CD8-positive, alpha-beta memory T cell (primary cell): ENCODE data around the gene FUT6. TPM values are rescaled to one million over a fixed set of nuclear protein-coding genes. Genes with fewer than 3 reads are reported as not detected.
"Not testable (repeated sequence)": the region's sequence is repeated elsewhere in the genome, so short reads cannot be mapped to it uniquely, and the experiment has no call there.

ENCODE experiments used
- CTCF ChIA-PET: fragments of 350-600 bp; sonication (Branson Sonifier 250); formaldehyde crosslinking; loops from one replicate; lab custom pipeline; 2021; ENCODE audit warnings: antibody characterized with exemption; lab: Charles Lee
- POLR2A ChIA-PET: fragments of 350-600 bp; sonication (Branson Sonifier 250); formaldehyde crosslinking; loops from one replicate; lab custom pipeline; 2021; ENCODE audit warnings: antibody characterized with exemption; lab: Charles Lee
- DNase-seq, 5 donors: peaks; one replicate each; pipeline versions ENCODE4 v3.0.0 to v3.0.0-alpha.2; 2020 to 2022; ENCODE audit warnings: mixed read lengths in 1 of 5
- H3K27ac ChIP-seq: one replicate; pipeline ENCODE4 v1.7.0; 2013; ENCODE audit warnings: low read depth, mild to moderate bottlenecking, low read length, moderate library complexity
- H3K27me3 ChIP-seq: 2 replicates; pipeline ENCODE4 v1.7.0; 2013; ENCODE audit warnings: low read length, mild to moderate bottlenecking; ENCODE audit not compliant: insufficient read depth, poor library complexity, severe bottlenecking
- H3K36me3 ChIP-seq: 2 replicates; pipeline ENCODE4 v1.7.0; 2013; ENCODE audit warnings: mild to moderate bottlenecking, low read length, moderate library complexity; ENCODE audit not compliant: insufficient read depth
- H3K4me1 ChIP-seq: 2 replicates; pipeline ENCODE4 v1.7.0; 2013; ENCODE audit warnings: mild to moderate bottlenecking, low read length, moderate library complexity; ENCODE audit not compliant: insufficient read depth
- H3K4me3 ChIP-seq: 2 replicates; pipeline ENCODE4 v1.7.0; 2013; ENCODE audit warnings: mild to moderate bottlenecking, low read length
- H3K9me3 ChIP-seq: 2 replicates; pipeline ENCODE4 v1.7.0; 2013; ENCODE audit warnings: mild to moderate bottlenecking, low read length
- H3K27ac Mint-ChIP-seq, 8 donors: one replicate each; pipeline ENCODE4 v1.8.0; 2020 to 2021; ENCODE audit warnings: mixed read lengths in 8 of 8, mild to moderate bottlenecking in 6 of 8, inconsistent platforms in 3 of 8, moderate library complexity in 3 of 8
- H3K27me3 Mint-ChIP-seq, 2 donors: one replicate each; pipeline ENCODE4 v1.8.0; 2020 to 2021; ENCODE audit warnings: mixed read lengths in 2 of 2, mild to moderate bottlenecking in 1 of 2, moderate library complexity in 1 of 2
- H3K36me3 Mint-ChIP-seq, 3 donors: one replicate each; pipeline ENCODE4 v1.8.0; 2020 to 2021; ENCODE audit warnings: mixed read lengths in 3 of 3, inconsistent platforms in 1 of 3, mild to moderate bottlenecking in 1 of 3
- H3K4me1 Mint-ChIP-seq, 3 donors: one replicate each; pipeline ENCODE4 v1.8.0; 2020 to 2021; ENCODE audit warnings: mixed read lengths in 3 of 3, inconsistent platforms in 1 of 3, mild to moderate bottlenecking in 1 of 3
- H3K4me3 Mint-ChIP-seq, 7 donors: one replicate each; pipeline ENCODE4 v1.8.0; 2020 to 2021; ENCODE audit warnings: mixed read lengths in 7 of 7, mild to moderate bottlenecking in 6 of 7, moderate library complexity in 4 of 7, inconsistent platforms in 2 of 7
- H3K9me3 Mint-ChIP-seq, 5 donors: one replicate each; pipeline ENCODE4 v1.8.0; 2020 to 2022; ENCODE audit warnings: mixed read lengths in 5 of 5, mild to moderate bottlenecking in 3 of 5, moderate library complexity in 2 of 5, inconsistent platforms in 1 of 5
- polyA plus RNA-seq: library from polyadenylated mRNA; unstranded; fragments of 300-500 nt; fragmentation: Illumina TruSeq; gene quantifications from one replicate; pipeline ENCODE4 v1.2.3, GENCODE V29; 2021
- total RNA-seq, 2 experiments: library from RNA; stranded (reverse); gene quantifications; one replicate each; pipeline ENCODE4 v1.2.3, GENCODE V29; 2021

FUT6 gene
- total and polyA plus RNA-seq, 3 experiments from 2014 or later: not detected

DNA sequence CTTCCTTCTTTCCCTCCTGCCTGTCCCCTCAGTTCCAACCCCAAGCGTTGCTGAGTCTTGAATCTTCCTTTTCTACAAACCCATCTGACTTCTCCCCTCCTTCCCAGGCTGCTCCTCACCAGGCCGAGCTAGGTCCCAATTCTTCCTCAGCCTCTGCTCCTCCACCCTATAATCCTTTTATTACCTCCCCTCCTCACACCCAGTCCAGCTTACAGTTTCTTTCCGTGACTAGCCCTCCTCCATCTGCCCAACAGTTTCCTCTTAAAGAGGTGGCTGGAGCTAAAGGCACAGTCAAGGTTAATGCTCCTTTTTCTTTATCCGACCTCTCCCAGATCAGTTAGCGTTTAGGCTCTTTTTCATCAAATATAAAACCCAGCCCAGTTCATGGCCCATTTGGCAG is 9.1 kb upstream of the FUT6 start:
- H3K27me3 Mint-ChIP-seq, H3K36me3 Mint-ChIP-seq, H3K9me3 Mint-ChIP-seq, POLR2A ChIA-PET, H3K9me3 ChIP-seq, H3K4me3 ChIP-seq, H3K27me3 ChIP-seq, H3K4me1 ChIP-seq, H3K4me1 Mint-ChIP-seq, H3K27ac Mint-ChIP-seq, DNase-seq, H3K27ac ChIP-seq, H3K36me3 ChIP-seq, H3K4me3 Mint-ChIP-seq, CTCF ChIA-PET: not testable (repeated sequence)

DNA sequence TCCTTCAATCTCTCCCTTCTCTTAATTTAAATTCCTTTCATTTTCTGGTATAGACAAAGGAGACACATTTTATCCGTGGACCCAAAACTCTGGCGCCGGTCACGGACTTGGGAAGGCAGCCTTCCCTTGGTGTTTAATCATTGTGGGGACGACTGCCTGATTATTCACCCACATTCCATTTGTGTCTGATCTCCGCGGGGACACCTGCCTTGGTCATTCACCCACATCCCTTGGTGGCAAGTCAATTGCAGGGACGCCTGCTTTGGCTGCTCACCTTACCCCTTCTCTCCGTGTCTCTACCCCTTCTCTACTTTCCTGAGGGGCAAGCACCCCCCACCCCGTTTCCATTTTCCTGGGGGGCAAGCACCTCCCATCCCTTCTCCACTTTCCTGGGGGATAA is 8.3 kb upstream of the FUT6 start:
- H3K27me3 ChIP-seq, H3K27me3 Mint-ChIP-seq, H3K27ac ChIP-seq, DNase-seq, H3K27ac Mint-ChIP-seq, H3K36me3 Mint-ChIP-seq, H3K4me1 ChIP-seq, CTCF ChIA-PET, H3K4me3 ChIP-seq, H3K4me1 Mint-ChIP-seq, H3K36me3 ChIP-seq, H3K9me3 Mint-ChIP-seq, H3K4me3 Mint-ChIP-seq, POLR2A ChIA-PET, H3K9me3 ChIP-seq: not testable (repeated sequence)

DNA sequence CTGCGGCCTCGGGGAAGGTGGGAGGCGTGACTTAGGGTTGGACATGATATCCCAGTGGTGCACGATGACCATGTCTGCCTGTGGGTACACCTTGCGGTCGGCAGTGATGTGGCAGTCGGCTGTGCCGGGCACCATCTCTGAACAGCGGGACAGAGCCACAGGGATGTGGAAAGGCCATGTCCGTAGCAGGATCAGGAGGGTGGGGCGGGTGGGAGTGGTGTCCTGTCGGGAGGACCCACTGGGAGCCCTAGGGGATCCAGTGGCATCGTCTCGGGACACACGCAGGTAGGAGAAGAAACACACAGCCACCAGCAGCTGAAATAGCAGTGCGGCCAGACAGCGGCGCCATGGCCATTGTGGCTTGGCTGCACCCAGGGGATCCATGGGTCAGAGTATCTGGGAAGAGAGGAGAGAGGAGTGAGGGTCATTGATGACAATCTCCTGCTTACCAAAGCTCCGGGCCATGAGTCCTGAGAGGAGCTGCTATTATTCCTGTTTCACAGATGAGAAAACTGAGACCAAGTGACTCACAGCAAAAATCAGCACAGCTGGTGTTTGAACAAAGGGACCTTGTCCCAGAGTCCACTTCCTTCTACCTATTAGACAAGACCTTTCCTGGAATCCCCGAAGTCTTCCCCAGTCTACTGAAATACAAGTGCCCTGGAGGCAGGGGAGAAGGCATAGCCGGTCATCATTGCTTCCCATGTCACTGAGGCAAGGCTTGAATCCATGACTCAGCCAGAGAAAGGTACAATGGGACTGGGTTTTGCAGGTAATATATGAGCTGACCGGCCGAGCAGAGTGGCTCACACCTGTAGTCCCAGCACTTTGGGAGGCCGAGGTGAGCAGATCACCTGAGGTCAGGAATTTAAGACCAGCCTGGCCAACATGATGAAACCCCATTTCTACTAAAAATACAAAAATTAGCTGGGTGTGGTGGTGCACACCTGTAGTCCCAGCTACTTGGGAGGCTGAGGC is 5.2 kb upstream of the FUT6 start:
- Histone ChIP-seq H3K27ac (no peak overlapping the region), H3K4me1 (no peaks in the 10 kb centered on the region), H3K9me3 (no peaks in the 10 kb centered on the region), H3K4me3 (no peak overlapping the region), H3K27me3 (no peaks in the 10 kb centered on the region), H3K36me3 (no peaks in the 10 kb centered on the region)
- Mint-ChIP-seq H3K27ac (no peak overlapping the region), H3K9me3 (no peaks in the 10 kb centered on the region), H3K4me1 (no peaks in the 10 kb centered on the region), H3K27me3 (peaks cover 3 to 6% of the 10 kb centered on the region in 2 donors), H3K36me3 (no peaks in the 10 kb centered on the region), H3K4me3 (no peak overlapping the region)
- ChIA-PET POLR2A (no interaction called here), CTCF (no interaction called here)
- DNase-seq: no peak

DNA sequence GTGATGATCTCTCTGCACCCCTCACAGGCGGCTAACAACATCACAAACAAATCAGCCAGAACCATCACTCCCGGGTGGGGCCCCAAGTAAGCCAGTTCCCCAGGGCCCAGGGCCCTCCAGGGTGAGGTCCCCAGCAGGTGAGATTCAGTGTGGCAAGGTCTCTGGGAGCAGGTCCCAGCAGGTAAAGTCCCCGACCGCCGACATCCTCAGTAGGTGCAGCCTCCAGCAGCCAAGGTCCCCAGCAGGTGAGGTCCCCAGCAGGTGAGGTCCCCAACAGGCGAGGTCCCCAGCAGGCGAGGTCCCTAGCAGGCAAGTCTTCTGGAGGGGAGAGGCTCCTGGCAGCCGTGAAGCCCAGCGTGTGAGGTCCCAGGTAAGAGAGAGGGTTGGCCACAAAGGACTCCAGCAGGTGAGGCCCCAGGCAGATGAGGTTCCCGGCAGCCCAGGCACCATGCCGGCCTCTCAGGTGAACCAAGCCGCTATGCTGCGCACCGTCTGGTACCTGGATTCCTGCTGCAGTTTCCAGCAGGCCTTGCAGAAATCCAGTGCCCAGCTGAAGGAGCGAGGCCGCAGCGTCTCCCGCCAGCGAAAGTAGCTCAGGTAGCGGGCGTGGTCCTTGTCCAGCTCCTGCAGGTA is 3.9 kb upstream of the FUT6 start:
- Mint-ChIP-seq H3K4me3 (no peak overlapping the region), H3K27me3 (peaks cover 3 to 6% of the 10 kb centered on the region in 2 donors), H3K4me1 (peaks cover 0 to 3% (median 0%) of the 10 kb centered on the region in 3 donors), H3K9me3 (no peaks in the 10 kb centered on the region), H3K36me3 (no peaks in the 10 kb centered on the region), H3K27ac (no peak overlapping the region)
- Histone ChIP-seq H3K4me1 (no peaks in the 10 kb centered on the region), H3K4me3 (no peak overlapping the region), H3K27me3 (no peaks in the 10 kb centered on the region), H3K9me3 (no peaks in the 10 kb centered on the region), H3K36me3 (no peaks in the 10 kb centered on the region), H3K27ac (no peak overlapping the region)
- no peak for DNase-seq
- ChIA-PET POLR2A (no interaction called here), CTCF (no interaction called here)

DNA sequence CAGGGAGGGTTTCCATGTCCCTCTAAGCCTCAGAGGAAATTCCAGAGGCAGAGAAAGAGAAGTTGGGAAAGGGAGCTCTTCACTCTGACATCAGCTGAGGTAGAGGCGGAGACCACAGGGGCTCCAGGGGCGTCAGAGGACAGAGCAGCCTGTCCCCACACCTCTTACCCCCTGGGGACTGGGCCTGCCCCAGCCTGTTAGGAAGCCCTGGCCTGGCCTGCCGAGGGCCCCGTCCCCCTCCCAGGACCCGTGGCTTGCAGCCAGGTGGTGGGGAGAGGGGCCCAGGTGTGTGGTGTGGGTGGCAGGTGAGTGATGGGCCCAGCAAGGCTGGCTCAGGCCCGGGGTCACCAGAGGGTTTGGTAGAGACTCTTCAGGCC is 2.2 kb upstream of the FUT6 start:
- H3K36me3 Mint-ChIP-seq, H3K9me3 Mint-ChIP-seq, CTCF ChIA-PET, H3K27ac ChIP-seq, H3K4me3 ChIP-seq, DNase-seq, H3K4me1 ChIP-seq, H3K9me3 ChIP-seq, H3K36me3 ChIP-seq, H3K27ac Mint-ChIP-seq, H3K4me1 Mint-ChIP-seq, H3K27me3 ChIP-seq, H3K4me3 Mint-ChIP-seq, POLR2A ChIA-PET: not testable (repeated sequence)
- H3K27me3 Mint-ChIP-seq: peaks cover 6 to 15% of the 10 kb centered on the region in 2 donors

DNA sequence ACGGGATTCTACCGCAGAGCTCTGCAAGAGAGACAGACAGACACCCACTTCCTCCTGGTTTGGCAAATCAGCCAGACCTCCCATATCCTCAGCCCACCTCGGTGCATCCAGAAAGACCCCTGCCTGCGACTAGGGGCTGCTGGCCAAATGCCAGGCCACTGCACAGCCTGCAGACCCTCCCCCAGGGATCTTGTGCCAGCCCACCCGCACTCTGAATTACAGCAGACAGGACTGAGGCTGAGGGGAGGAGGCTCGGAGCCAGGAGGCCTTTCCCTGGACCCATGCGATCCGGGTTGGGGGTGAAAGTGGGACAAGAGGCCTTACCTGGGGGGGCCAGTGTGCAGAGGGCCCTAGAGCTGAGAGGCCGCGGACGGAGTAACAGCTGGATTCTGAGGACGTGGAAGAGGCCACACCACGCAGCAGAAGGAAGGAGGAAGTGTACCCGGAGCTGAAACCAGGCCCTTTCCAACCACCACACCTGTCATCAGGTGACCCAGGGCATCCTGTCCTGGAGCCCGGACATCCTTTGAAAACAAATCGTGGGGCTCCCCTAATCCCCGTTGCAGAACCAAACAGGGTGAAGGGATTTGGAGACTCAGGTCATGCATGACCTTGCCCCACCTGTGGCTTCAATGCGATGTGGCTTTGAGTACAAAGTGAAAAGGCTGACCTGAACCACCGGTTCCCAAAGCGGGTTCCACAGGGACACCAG is 993 bp downstream of the FUT6 start:
- no peak overlapping the region for H3K4me3 Mint-ChIP-seq
- ChIA-PET POLR2A (no interaction called here), CTCF (no interaction called here)
- peaks cover 9 to 25% of the 10 kb centered on the region in 2 donors for H3K27me3 Mint-ChIP-seq
- Histone ChIP-seq H3K27me3 (no peaks in the 10 kb centered on the region), H3K36me3 (no peaks in the 10 kb centered on the region), H3K27ac (no peak overlapping the region), H3K9me3 (no peaks in the 10 kb centered on the region), H3K4me1 (no peaks in the 10 kb centered on the region), H3K4me3 (no peak overlapping the region)
- DNase-seq: no peak
- H3K4me1 Mint-ChIP-seq: peaks cover 0 to 3% (median 0%) of the 10 kb centered on the region in 3 donors
- no peak overlapping the region for H3K27ac Mint-ChIP-seq
- no peaks in the 10 kb centered on the region for H3K9me3 Mint-ChIP-seq
- H3K36me3 Mint-ChIP-seq: no peaks in the 10 kb centered on the region

DNA sequence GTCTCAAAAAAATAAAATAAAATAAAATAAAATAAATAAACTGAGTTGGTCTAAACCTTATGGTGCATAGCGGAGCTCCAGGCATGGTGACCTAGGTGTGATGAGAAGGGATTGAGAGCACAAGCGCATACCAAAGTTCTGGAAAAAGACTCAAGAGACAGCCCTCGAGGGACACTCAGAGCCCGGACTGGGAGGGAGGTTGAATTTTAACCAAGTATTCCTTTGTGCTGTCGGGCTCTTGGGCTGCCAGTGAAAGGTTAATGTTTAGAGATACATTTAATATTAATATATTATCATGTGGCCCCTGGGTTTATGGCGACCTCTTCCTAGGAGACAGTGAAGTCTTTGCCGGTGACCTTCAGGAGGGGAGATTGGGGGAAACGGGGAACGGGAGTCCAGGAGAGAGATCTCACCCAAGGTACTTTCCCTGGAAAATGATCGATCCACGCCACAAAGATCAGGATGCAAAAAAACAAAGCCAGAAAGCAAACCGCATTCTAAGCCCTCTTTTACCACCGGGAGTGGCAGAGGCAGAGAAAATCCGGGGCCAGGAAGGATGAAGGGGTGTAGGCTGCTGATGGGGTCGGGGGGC is 1.6 kb downstream of the FUT6 start:
- CTCF ChIA-PET: no interaction called here
- no peaks in the 10 kb centered on the region for H3K36me3 Mint-ChIP-seq
- no peak overlapping the region for H3K4me3 ChIP-seq
- POLR2A ChIA-PET: no interaction called here
- no peak overlapping the region for H3K27ac ChIP-seq
- H3K27ac Mint-ChIP-seq: no peak overlapping the region
- DNase-seq: no peak
- no peaks in the 10 kb centered on the region for H3K9me3 ChIP-seq
- no peaks in the 10 kb centered on the region for H3K27me3 ChIP-seq
- H3K27me3 Mint-ChIP-seq: peaks cover 6 to 22% of the 10 kb centered on the region in 2 donors
- H3K4me1 Mint-ChIP-seq: peaks cover 0 to 3% (median 0%) of the 10 kb centered on the region in 3 donors
- H3K9me3 Mint-ChIP-seq: no peaks in the 10 kb centered on the region
- H3K36me3 ChIP-seq: no peaks in the 10 kb centered on the region
- H3K4me1 ChIP-seq: no peaks in the 10 kb centered on the region
- H3K4me3 Mint-ChIP-seq: no peak overlapping the region
